Lower leg skin (tissue), 3 donors: ENCODE results near the gene GRAP2.

Experiments
- CTCF ChIP-seq, 3 donors: fragments of 450-650 bp; IDR thresholded peaks; one replicate each; pipeline ENCODE4 v1.5.1; 2016; ENCODE audit warnings: antibody characterized with exemption in 3 of 3, mild to moderate bottlenecking in 3 of 3, moderate library complexity in 2 of 3
- POLR2A ChIP-seq, 2 donors: fragments of 450-650 bp; IDR thresholded peaks; one replicate each; pipeline ENCODE4 v1.6.1; 2016 to 2017; ENCODE audit warnings: antibody characterized with exemption in 2 of 2, mild to moderate bottlenecking in 1 of 2, moderate library complexity in 1 of 2

- TF ChIP-seq CTCF (IDR thresholded peaks at IDR 0.05) (no peak), POLR2A (IDR thresholded peaks at IDR 0.05) (no peak)
These were observed 60.2 kb downstream of the GRAP2 start for GRCh38 chr22:39960791-39961746.
